IPS-NIHi7 (cell line): ENCODE measurements around the gene NDUFB7.
"Not testable (repeated sequence)": the region's sequence is repeated elsewhere in the genome, so short reads cannot be mapped to it uniquely, and the experiment has no call there.

Experiments used
- DNase-seq: peaks from one replicate; pipeline ENCODE4 v3.0.0; 2012; ENCODE audit warnings: mixed read lengths; ENCODE audit errors: extremely low spot score

NDUFB7 gene

GRCh38 chr19:14553042-14553938 lies 18.6 kb downstream of the NDUFB7 start:
- no peak for DNase-seq

- DNase-seq: not testable (repeated sequence)
Observed at GRCh38 chr19:14552006-14552360, 19.9 kb downstream of the NDUFB7 start.

GRCh38 chr19:14551134-14552005 lies 20.5 kb downstream of the NDUFB7 start:
- peak; percentile 79 for DNase-seq

GRCh38 chr19:14550201-14550754 lies 21.6 kb downstream of the NDUFB7 start:
- no peak for DNase-seq

GRCh38 chr19:14545716-14546082 lies 26.2 kb downstream of the NDUFB7 start:
- no peak for DNase-seq

GRCh38 chr19:14544977-14545715 lies 26.7 kb downstream of the NDUFB7 start:
- peak; percentile 5 for DNase-seq

- peak; percentile 12 for DNase-seq
Observed at GRCh38 chr19:14544047-14544446, 27.8 kb downstream of the NDUFB7 start.

- DNase-seq: peak; percentile 10
Observed at GRCh38 chr19:14542711-14543328, 29.0 kb downstream of the NDUFB7 start.

- not testable (repeated sequence) for DNase-seq
Observed at GRCh38 chr19:14541979-14542378, 29.9 kb downstream of the NDUFB7 start.

GRCh38 chr19:14540741-14541525 lies 30.9 kb downstream of the NDUFB7 start:
- DNase-seq: no peak

- peak; percentile 94 for DNase-seq
Observed at GRCh38 chr19:14536926-14537692, 34.8 kb downstream of the NDUFB7 start.

GRCh38 chr19:14533450-14533849 lies 38.4 kb downstream of the NDUFB7 start:
- DNase-seq: no peak

GRCh38 chr19:14530506-14530905 lies 41.4 kb downstream of the NDUFB7 start:
- no peak for DNase-seq

- no peak for DNase-seq
Observed at GRCh38 chr19:14530005-14530348, 41.9 kb downstream of the NDUFB7 start.

- peak; percentile 96 for DNase-seq
Observed at GRCh38 chr19:14529254-14530004, 42.4 kb downstream of the NDUFB7 start, which contains the start of gene TECR. Gene TECR (plus strand): TSS chr19:14529594. CDS start chr19:14529697, 103 bp downstream.

GRCh38 chr19:14528419-14529253 lies 43.2 kb downstream of the NDUFB7 start:
- DNase-seq: no peak

- DNase-seq: no peak
Observed at GRCh38 chr19:14526423-14526822, 45.4 kb downstream of the NDUFB7 start.

GRCh38 chr19:14525729-14526128 lies 46.1 kb downstream of the NDUFB7 start:
- DNase-seq: no peak
